GM12878 (cell line): ENCODE results near the gene MAL. TPM values are rescaled to one million over a fixed set of nuclear protein-coding genes. Genes with fewer than 3 reads are reported as not detected.

Experiments used
- ATAC-seq: fragments of 200-7000 bp; cut with Tn5 transposase; 3 replicates; pipeline ENCODE4 v1.9.1; 2020; ENCODE audit warnings: mild to moderate bottlenecking, moderate library complexity
- BruUV-seq: library from RNA; stranded (reverse); fragments of 400-500 nt; replicated peaks from 2 replicates; lab custom pipeline; 2021; lab: Mats Ljungman, UMichigan
- CTCF ChIA-PET: fragments of 300-600 bp; sonication (Branson Sonifier 250); formaldehyde crosslinking; extraction: SDS; loops from one replicate; lab custom pipeline; 2021; ENCODE audit warnings: inconsistent platforms; lab: Yijun Ruan, JAX
- POLR2A ChIA-PET: fragments of 350-600 bp; formaldehyde crosslinking; extraction: SDS; loops from one replicate; lab custom pipeline; 2021; ENCODE audit warnings: inconsistent platforms; lab: Charles Lee
- RAD21 ChIA-PET: fragments of 300-600 bp; sonication (Branson Sonifier 250); formaldehyde crosslinking; loops from one replicate; lab custom pipeline; 2023; ENCODE audit warnings: antibody characterized with exemption; ENCODE audit not compliant: unreplicated experiment; lab: Charles Lee
- SMC1A ChIA-PET: fragments of 300-600 bp; sonication (Branson Sonifier 250); formaldehyde crosslinking; loops from one replicate; lab custom pipeline; 2023; ENCODE audit not compliant: unreplicated experiment, uncharacterized antibody; lab: Charles Lee
- DNase-seq: peaks from one replicate; pipeline ENCODE4 v3.0.0-alpha.2; 2011; ENCODE audit warnings: low read depth, low spot score
- FAIRE-seq: peaks from 3 replicates; lab custom pipeline; 2011; peaks lifted over from hg19 to GRCh38; lab: Jason Lieb, UNC
- H2AFZ ChIP-seq: 2 replicates; pipeline ENCODE4 v1.6.0; 2011; ENCODE audit warnings: low read depth, low read length, control low read depth; ENCODE audit not compliant: control insufficient read depth
- H3K27ac ChIP-seq: 2 replicates; pipeline ENCODE4 v1.5.1; 2011; ENCODE audit warnings: control low read depth; ENCODE audit not compliant: control insufficient read depth, insufficient read depth
- H3K27me3 ChIP-seq, 2 experiments: replicated peaks in 1 of 2; 2 replicates each; pipeline versions ENCODE4 v1.6.0 to v1.6.1; 2011; ENCODE audit warnings: low read length in 1 of 2; ENCODE audit not compliant: control insufficient read depth in 2 of 2, insufficient read depth in 2 of 2
- H3K36me3 ChIP-seq, 2 experiments: 2 replicates each; pipeline ENCODE4 v1.5.1; 2011; ENCODE audit warnings: low read length in 1 of 2; ENCODE audit not compliant: control insufficient read depth in 2 of 2, insufficient read depth in 2 of 2
- H3K4me1 ChIP-seq: 2 replicates; pipeline ENCODE4 v1.6.1; 2011; ENCODE audit warnings: mild to moderate bottlenecking, low read length, moderate library complexity, mixed read lengths; ENCODE audit not compliant: control insufficient read depth, insufficient read depth
- H3K4me2 ChIP-seq: 2 replicates; pipeline ENCODE4 v1.6.0; 2011; ENCODE audit warnings: control low read depth; ENCODE audit not compliant: control insufficient read depth, insufficient read depth
- H3K4me3 ChIP-seq: fragments of 200-600 bp; sonication (generic); 2 replicates; pipeline ENCODE4 v1.5.1; 2016
- H3K79me2 ChIP-seq: 2 replicates; pipeline ENCODE4 v1.6.0; 2011; ENCODE audit warnings: low read length; ENCODE audit not compliant: control insufficient read depth, insufficient read depth
- H3K9ac ChIP-seq: 2 replicates; pipeline ENCODE4 v1.8.0; 2011; ENCODE audit warnings: low read length, control low read depth, mixed read lengths; ENCODE audit not compliant: control insufficient read depth, insufficient read depth
- H3K9me3 ChIP-seq: replicated peaks from 3 replicates; pipeline ENCODE4 v1.5.1; 2011; ENCODE audit warnings: mild to moderate bottlenecking, low read length; ENCODE audit not compliant: control insufficient read depth, insufficient read depth
- H4K20me1 ChIP-seq: 2 replicates; pipeline ENCODE4 v1.6.0; 2011; ENCODE audit not compliant: control insufficient read depth, insufficient read depth
- BCL3 ChIP-seq: IDR thresholded peaks from 2 replicates; pipeline ENCODE4 v1.6.1; 2011; ENCODE audit warnings: borderline replicate concordance, low read depth, mild to moderate bottlenecking, moderate library complexity, low read length; ENCODE audit not compliant: insufficient read depth, poor library complexity, severe bottlenecking
- CHD2 ChIP-seq: IDR thresholded peaks from 2 replicates; pipeline ENCODE4 v1.6.1; 2011; ENCODE audit warnings: low read depth, low read length, improper control_type of control experiment, borderline replicate concordance
- E2F8 ChIP-seq: fragments of 450-650 bp; IDR thresholded peaks from 2 replicates; pipeline ENCODE4 v1.6.1; 2018; ENCODE audit warnings: mild to moderate bottlenecking, low read depth, moderate library complexity; ENCODE audit not compliant: partially characterized antibody
- ELK1 ChIP-seq: IDR thresholded peaks from 2 replicates; pipeline ENCODE4 v1.6.1; 2012; ENCODE audit warnings: low read depth, low read length, improper control_type of control experiment
- HDAC6 ChIP-seq: fragments of 200-600 bp; sonication (generic); IDR thresholded peaks from one replicate; pipeline ENCODE4 v1.8.0; 2017; ENCODE audit warnings: antibody characterized with exemption; ENCODE audit not compliant: unreplicated experiment
- IKZF1 ChIP-seq: fragments of 450-650 bp; conservative IDR thresholded peaks from 2 replicates; pipeline ENCODE4 v1.6.1; 2017; ENCODE audit warnings: antibody characterized with exemption, mild to moderate bottlenecking
- IRF3 ChIP-seq: fragments of 450-650 bp; IDR thresholded peaks from 2 replicates; pipeline ENCODE4 v1.6.1; 2014; ENCODE audit warnings: mild to moderate bottlenecking
- KAT2A ChIP-seq: conservative IDR thresholded peaks from 2 replicates; pipeline ENCODE4 v1.6.1; 2011; ENCODE audit warnings: low read depth, low read length; ENCODE audit not compliant: control insufficient read depth
- MYB ChIP-seq: fragments of 150-350 bp; IDR thresholded peaks from 2 replicates; pipeline ENCODE4 v1.6.1; 2014; ENCODE audit warnings: mild to moderate bottlenecking, low read depth, low read length, borderline replicate concordance
- MYC ChIP-seq: IDR thresholded peaks from 2 replicates; pipeline ENCODE4 v1.6.1; 2011; ENCODE audit warnings: mild to moderate bottlenecking, low read length, moderate library complexity, inconsistent platforms; ENCODE audit not compliant: insufficient read depth, insufficient replicate concordance, insufficient read length, severe bottlenecking
- NBN ChIP-seq: fragments of 450-650 bp; IDR thresholded peaks from 2 replicates; pipeline ENCODE4 v1.6.1; 2016
- NR2C2 ChIP-seq: IDR thresholded peaks from 2 replicates; pipeline ENCODE4 v1.6.1; 2011; ENCODE audit warnings: borderline replicate concordance, low read depth; ENCODE audit not compliant: control insufficient read depth, insufficient read length
- POLR2AphosphoS5 ChIP-seq: IDR thresholded peaks from 2 replicates; pipeline ENCODE4 v1.6.1; 2011; ENCODE audit warnings: mild to moderate bottlenecking, low read length, inconsistent platforms
- POU2F2 ChIP-seq: IDR thresholded peaks from 3 replicates; pipeline ENCODE4 v1.6.1; 2011; ENCODE audit warnings: low read depth, mild to moderate bottlenecking, low read length, borderline replicate concordance
- ZBED1 ChIP-seq: IDR thresholded peaks from 2 replicates; pipeline ENCODE4 v1.6.1; 2016; ENCODE audit warnings: borderline replicate concordance
- WGBS: methylation state at CpG from one replicate; pipeline ENCODE4 v1.1.6; 2016; ENCODE audit warnings: low lambda C conversion rate; ENCODE audit not compliant: insufficient replicate concordance, insufficient coverage; ENCODE audit errors: missing lambda C conversion rate; 5-methylcytosine and 5-hydroxymethylcytosine counted together
- in situ Hi-C: fragments of 300-500 bp; cut with MboI; formaldehyde crosslinking; loops from 9 replicates; pipeline ENCODE4 v1.14.3; 2018; ENCODE audit warnings: mixed read lengths
- intact Hi-C: fragments of 100-400 bp; cut with micrococcal nuclease; formaldehyde crosslinking; loops from one replicate; pipeline ENCODE4 v1.14.2; 2022; ENCODE audit not compliant: unreplicated experiment
- polyA plus RNA-seq, 11 experiments: library from polyadenylated mRNA; depleted of rRNA in 4 of 11; unstranded in 6 of 11; stranded (reverse) in 5 of 11; fragments of >200 nt; fragmentation: Nextera tagmentation in 4 of 11; fragmentation: Illumina TruSeq in 1 of 11; extraction: Ambion mirVana in 4 of 11; extraction: Trizol in 1 of 11; gene quantifications; 1 replicate in 1 of 11; 2 replicates in 10 of 11; pipeline versions ENCODE4 v1.2.1 to v1.2.3, GENCODE V29; 2011 to 2016; ENCODE audit warnings: inconsistent platforms in 2 of 11, missing spikeins in 2 of 11, low read depth in 1 of 11
- total RNA-seq, 4 experiments: library from RNA; depleted of rRNA in 3 of 4; stranded (reverse); fragments of >200 nt in 3 of 4; fragmentation: Illumina TruSeq in 1 of 4; extraction: Trizol in 1 of 4; gene quantifications; 2 replicates each; pipeline versions ENCODE4 v1.2.1 to v1.2.3, GENCODE V29; 2013 to 2021

Gene MAL
- total and polyA plus RNA-seq, 10 of the 15 experiments (the other 5 are each of a cell fraction or from before 2014, with no cell fraction given) = 1.3 to 4.5 (median 1.7) TPM

- FAIRE-seq (no peak), DNase-seq (no peak), ATAC-seq (no peak)
- ChIA-PET POLR2A (no interaction called here), RAD21 (no interaction called here), CTCF (interaction anchor here (1.0 to 4.5 kb wide), 3 partner anchors 14 to 68 kb away, joined by 4 to 18 read pairs (median 5); no protein-coding TSS in a partner anchor), SMC1A (no interaction called here)
- Histone ChIP-seq H3K36me3 (no peaks in the 10 kb centered on the region), H3K27ac (no peak overlapping the region), H3K9ac (no peak overlapping the region), H3K4me2 (no peak overlapping the region), H3K79me2 (no peaks in the 10 kb centered on the region), H2AFZ (no peak overlapping the region), H3K4me1 (peaks cover 15% of the 10 kb centered on the region), H4K20me1 (no peaks in the 10 kb centered on the region), H3K4me3 (no peak overlapping the region), H3K27me3 (no peaks in the 10 kb centered on the region), H3K9me3 (no peaks in the 10 kb centered on the region)
- TF ChIP-seq NBN (no peak), HDAC6 (no peak), KAT2A (no peak), POLR2AphosphoS5 (no peak), POU2F2 (no peak), E2F8 (no peak), ZBED1 (no peak), MYB (no peak), MYC (no peak), IRF3 (no peak), CHD2 (no peak), IKZF1 (no peak), NR2C2 (no peak), BCL3 (no peak), ELK1 (no peak)
- intact Hi-C loops (no loop called here), in situ Hi-C loops (no loop called here)
- no TSS peak for BruUV-seq
- 27% methylated on average over 2 of the region's 2 CpGs for WGBS
These were observed 17.2 kb upstream of the MAL start for GRCh38 chr2:95008306-95008705.
